NCI-H2196 treated with DMSO at 0.1 percent for 48 hours (cell line): ENCODE results near the gene NCS1.

Source experiments
- DNase-seq: peaks from one replicate; lab custom pipeline; 2025; ENCODE audit not compliant: unreplicated experiment; lab: John Stamatoyannopoulos, UW

The NCS1 gene

GRCh38 chr9:130193103-130193502 lies 20.9 kb downstream of the NCS1 start:
- DNase-seq: no peak

GRCh38 chr9:130193531-130194377 lies 21.6 kb downstream of the NCS1 start:
- DNase-seq: no peak

- DNase-seq: no peak
Observed at GRCh38 chr9:130194378-130194932, 22.3 kb downstream of the NCS1 start.

GRCh38 chr9:130195638-130196037 lies 23.4 kb downstream of the NCS1 start:
- no peak for DNase-seq

GRCh38 chr9:130196643-130197042 lies 24.4 kb downstream of the NCS1 start:
- DNase-seq: peak; percentile 39

GRCh38 chr9:130197386-130197785 lies 25.2 kb downstream of the NCS1 start:
- no peak for DNase-seq

- DNase-seq: no peak
Observed at GRCh38 chr9:130197888-130198287, 25.7 kb downstream of the NCS1 start.

- no peak for DNase-seq
Observed at GRCh38 chr9:130198501-130199179, 26.4 kb downstream of the NCS1 start.

- peak; percentile 21 for DNase-seq
Observed at GRCh38 chr9:130199605-130200004, 27.4 kb downstream of the NCS1 start.

GRCh38 chr9:130200038-130200849 lies 28.0 kb downstream of the NCS1 start:
- no peak for DNase-seq

- no peak for DNase-seq
Observed at GRCh38 chr9:130201399-130201873, 29.2 kb downstream of the NCS1 start.

- no peak for DNase-seq
Observed at GRCh38 chr9:130201974-130202373, 29.8 kb downstream of the NCS1 start.

GRCh38 chr9:130204341-130204740 lies 32.1 kb downstream of the NCS1 start:
- DNase-seq: no peak

GRCh38 chr9:130204959-130205358 lies 32.8 kb downstream of the NCS1 start:
- no peak for DNase-seq

- DNase-seq: no peak
Observed at GRCh38 chr9:130205912-130206311, 33.7 kb downstream of the NCS1 start.

- no peak for DNase-seq
Observed at GRCh38 chr9:130206579-130206978, 34.4 kb downstream of the NCS1 start.

- no peak for DNase-seq
Observed at GRCh38 chr9:130207241-130207992, 35.2 kb downstream of the NCS1 start.

GRCh38 chr9:130208600-130209347 lies 36.6 kb downstream of the NCS1 start:
- no peak for DNase-seq

GRCh38 chr9:130209422-130209821 lies 37.2 kb downstream of the NCS1 start:
- no peak for DNase-seq
